PC-3 (cell line): ENCODE measurements around the gene CLN3.

Experiments used
- CTCF ChIP-seq: fragments of 300-600 bp; sonication (generic); conservative IDR thresholded peaks from 2 replicates; pipeline ENCODE4 v1.5.1; 2017; ENCODE audit warnings: antibody characterized with exemption, low read depth, mild to moderate bottlenecking, low read length
- EZH2 ChIP-seq: fragments of 300-600 bp; sonication (generic); IDR thresholded peaks from one replicate; pipeline ENCODE4 v1.6.1; 2017; ENCODE audit warnings: antibody characterized with exemption, mild to moderate bottlenecking, low read length; ENCODE audit not compliant: unreplicated experiment

GRCh38 chr16:28534542-28535373 lies 42.9 kb upstream of the CLN3 start:
- no peak for TF ChIP-seq CTCF
- TF ChIP-seq EZH2, result no peak
